ENCODE results near the gene PUS3. TPM values are rescaled to one million over a fixed set of nuclear protein-coding genes. Genes with fewer than 3 reads are reported as not detected.

PUS3 gene
- total RNA-seq, 1 experiment from 2014 or later, result 11.9 TPM

DNA sequence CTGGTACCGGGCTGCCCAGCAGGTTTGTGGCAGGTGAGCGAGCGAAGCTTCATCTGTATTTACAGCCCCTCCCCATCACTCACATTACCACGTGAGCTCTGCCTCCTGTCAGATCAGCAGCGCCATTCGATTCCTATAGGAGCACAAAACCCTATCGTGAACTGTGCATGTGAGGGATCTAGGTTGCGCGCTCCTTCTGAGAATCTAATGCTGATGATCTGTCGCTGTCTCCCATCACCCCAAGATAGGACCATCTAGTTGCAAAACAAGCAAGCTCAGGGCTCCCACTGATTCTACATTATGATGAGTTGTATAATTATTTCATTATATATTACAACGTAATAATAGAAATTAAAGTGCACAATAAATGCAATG lies 27.1 kb upstream of the PUS3 start:
- H2AFZ ChIP-seq (ENCODE audit: low read depth, low read length, poor library complexity, severe bottlenecking), result no peak overlapping the region
- BruUV-seq (replicated peaks), result no TSS peak
- no peak overlapping the region for H3K27ac ChIP-seq (ENCODE audit: low read depth, low read length)
- POLR2A ChIA-PET, result no interaction called here
- CTCF ChIA-PET, result no interaction called here
- RAD21 ChIA-PET (ENCODE audit: low non-redundant PET in 1 of 2, low total read pairs in 2 of 2, uncharacterized antibody in 2 of 2, unreplicated experiment in 2 of 2), result no interaction called here
- H3K9me2 ChIP-seq (ENCODE audit: insufficient read depth), result no peaks in the 10 kb centered on the region
- H3K9ac ChIP-seq (ENCODE audit: low read length), result no peak overlapping the region
- H3K4me2 ChIP-seq (ENCODE audit: low read length), result no peak overlapping the region
- no peak for TF ChIP-seq EZH2phosphoT487 (IDR thresholded peaks at IDR 0.05; ENCODE audit: borderline replicate concordance)
- no peak overlapping the region for H3K4me3 ChIP-seq (replicated peaks in 1 of 2; ENCODE audit: low read depth in 1 of 2, low read length in 2 of 2)
- H4K20me1 ChIP-seq (ENCODE audit: insufficient read depth), result no peaks in the 10 kb centered on the region
- no peaks in the 10 kb centered on the region for H3K4me1 ChIP-seq (ENCODE audit: control insufficient read depth in 1 of 2, insufficient read depth in 2 of 2, low read length in 2 of 2)
- no peaks in the 10 kb centered on the region for H3K9me3 ChIP-seq (ENCODE audit: control insufficient read depth in 1 of 2, insufficient read depth in 1 of 2, low read depth in 1 of 2, low read length in 2 of 2)
- DNase-seq (ENCODE audit: low read depth, low spot score) (no peak), ATAC-seq (no peak)
- intact Hi-C loops (cut with micrococcal nuclease), result no loop called here
- H3K79me2 ChIP-seq (ENCODE audit: insufficient read depth, low read length), result no peaks in the 10 kb centered on the region
- H3K27me3 ChIP-seq (ENCODE audit: insufficient read depth, low read length), result 0 out of 2 replicates have a peak, but pooled peaks cover 5% of the 10 kb centered on the region
- no peaks in the 10 kb centered on the region for H3K36me3 ChIP-seq (ENCODE audit: control insufficient read depth in 1 of 2, insufficient read depth in 2 of 2, low read length in 2 of 2)

DNA sequence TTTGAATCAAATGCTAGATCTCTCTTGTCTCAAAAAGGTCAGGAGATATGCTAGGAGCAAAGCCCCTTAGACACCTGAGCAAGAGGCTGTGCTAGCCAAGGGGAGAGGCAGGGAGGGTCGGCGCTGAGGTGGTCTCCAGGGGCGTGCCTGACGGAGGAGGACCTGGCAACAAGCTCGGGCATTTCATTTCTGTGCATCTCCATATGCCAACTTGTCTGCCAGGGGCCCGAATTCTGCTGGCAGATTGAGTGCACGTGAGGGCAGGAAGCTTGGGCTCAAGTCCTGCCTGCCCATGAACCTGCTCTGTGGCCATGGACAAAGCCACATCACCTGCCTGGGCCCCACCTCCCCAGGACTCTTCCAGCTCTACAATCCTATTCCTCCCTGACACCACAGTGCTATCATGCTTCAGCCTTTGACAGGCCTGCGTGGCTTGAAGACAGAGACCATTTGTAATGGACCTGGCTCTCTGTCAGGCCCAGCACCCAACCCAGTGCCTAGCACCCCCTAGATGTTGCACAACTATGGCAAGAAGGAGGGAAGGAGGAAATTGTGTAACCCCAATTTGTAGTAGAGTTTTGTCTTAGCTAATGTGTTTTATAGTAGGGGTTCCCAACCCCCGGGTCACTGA lies 26.6 kb upstream of the PUS3 start:
- intact Hi-C loops (cut with micrococcal nuclease), result no loop called here
- ChIA-PET RAD21 (ENCODE audit: low non-redundant PET in 1 of 2, low total read pairs in 2 of 2, uncharacterized antibody in 2 of 2, unreplicated experiment in 2 of 2) (no interaction called here), POLR2A (no interaction called here), CTCF (no interaction called here)
- Histone ChIP-seq H3K9me2 (ENCODE audit: insufficient read depth) (no peaks in the 10 kb centered on the region), H3K4me2 (ENCODE audit: low read length) (no peak overlapping the region), H3K27ac (ENCODE audit: low read depth, low read length) (no peak overlapping the region), H3K4me1 (ENCODE audit: control insufficient read depth in 1 of 2, insufficient read depth in 2 of 2, low read length in 2 of 2) (no peaks in the 10 kb centered on the region), H2AFZ (ENCODE audit: low read depth, low read length, poor library complexity, severe bottlenecking) (no peak overlapping the region), H3K27me3 (ENCODE audit: insufficient read depth, low read length) (0 out of 2 replicates have a peak, but pooled peaks cover 5% of the 10 kb centered on the region), H3K9me3 (ENCODE audit: control insufficient read depth in 1 of 2, insufficient read depth in 1 of 2, low read depth in 1 of 2, low read length in 2 of 2) (no peaks in the 10 kb centered on the region), H4K20me1 (ENCODE audit: insufficient read depth) (no peaks in the 10 kb centered on the region), H3K79me2 (ENCODE audit: insufficient read depth, low read length) (no peaks in the 10 kb centered on the region), H3K9ac (ENCODE audit: low read length) (no peak overlapping the region), H3K4me3 (replicated peaks in 1 of 2; ENCODE audit: low read depth in 1 of 2, low read length in 2 of 2) (no peak overlapping the region), H3K36me3 (ENCODE audit: control insufficient read depth in 1 of 2, insufficient read depth in 2 of 2, low read length in 2 of 2) (no peaks in the 10 kb centered on the region)
- ATAC-seq, result no peak
- no peak for DNase-seq (ENCODE audit: low read depth, low spot score)
- no peak for TF ChIP-seq YY1 (IDR thresholded peaks at IDR 0.05; ENCODE audit: extremely low read depth, insufficient replicate concordance, low read depth, low read length)
- TF ChIP-seq, protein P1, sequence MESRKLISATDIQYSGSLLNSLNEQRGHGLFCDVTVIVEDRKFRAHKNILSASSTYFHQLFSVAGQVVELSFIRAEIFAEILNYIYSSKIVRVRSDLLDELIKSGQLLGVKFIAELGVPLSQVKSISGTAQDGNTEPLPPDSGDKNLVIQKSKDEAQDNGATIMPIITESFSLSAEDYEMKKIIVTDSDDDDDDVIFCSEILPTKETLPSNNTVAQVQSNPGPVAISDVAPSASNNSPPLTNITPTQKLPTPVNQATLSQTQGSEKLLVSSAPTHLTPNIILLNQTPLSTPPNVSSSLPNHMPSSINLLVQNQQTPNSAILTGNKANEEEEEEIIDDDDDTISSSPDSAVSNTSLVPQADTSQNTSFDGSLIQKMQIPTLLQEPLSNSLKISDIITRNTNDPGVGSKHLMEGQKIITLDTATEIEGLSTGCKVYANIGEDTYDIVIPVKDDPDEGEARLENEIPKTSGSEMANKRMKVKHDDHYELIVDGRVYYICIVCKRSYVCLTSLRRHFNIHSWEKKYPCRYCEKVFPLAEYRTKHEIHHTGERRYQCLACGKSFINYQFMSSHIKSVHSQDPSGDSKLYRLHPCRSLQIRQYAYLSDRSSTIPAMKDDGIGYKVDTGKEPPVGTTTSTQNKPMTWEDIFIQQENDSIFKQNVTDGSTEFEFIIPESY (IDR thresholded peaks at IDR 0.05; ENCODE audit: extremely low read depth, insufficient replicate concordance, low read length), result no peak
- no TSS peak for BruUV-seq (replicated peaks)

Data from HCT116 (cell line).